Central memory CD8-positive, alpha-beta T cell (primary cell): ENCODE measurements around the gene PGM1.

Source experiments
- ATAC-seq: fragments of 150-1000 bp; cut with Tn5 transposase; replicated peaks from 2 replicates; pipeline ENCODE4 v1.10.0; 2022; ENCODE audit warnings: mild to moderate bottlenecking, moderate FRiP score, moderate number of reproducible peaks; ENCODE audit not compliant: poor library complexity, severe bottlenecking; ENCODE audit errors: extremely low read depth
- DNase-seq, 2 donors: peaks; one replicate each; pipeline ENCODE4 v3.0.0; 2021; ENCODE audit warnings: low spot score in 2 of 2
- H3K27ac Mint-ChIP-seq: one replicate; pipeline ENCODE4 v1.8.0; 2022; ENCODE audit warnings: low read depth, mild to moderate bottlenecking, moderate library complexity, mixed read lengths
- H3K27me3 Mint-ChIP-seq: one replicate; pipeline ENCODE4 v1.8.0; 2022; ENCODE audit warnings: mixed read lengths
- H3K36me3 Mint-ChIP-seq: one replicate; pipeline ENCODE4 v1.8.0; 2022; ENCODE audit warnings: mild to moderate bottlenecking, moderate library complexity, mixed read lengths; ENCODE audit not compliant: insufficient read depth
- H3K4me1 Mint-ChIP-seq: one replicate; pipeline ENCODE4 v1.8.0; 2022; ENCODE audit warnings: mixed read lengths
- H3K4me3 Mint-ChIP-seq: one replicate; pipeline ENCODE4 v1.8.0; 2022; ENCODE audit warnings: mild to moderate bottlenecking, moderate library complexity, mixed read lengths
- H3K9me3 Mint-ChIP-seq: one replicate; pipeline ENCODE4 v1.8.0; 2022; ENCODE audit warnings: mixed read lengths

PGM1 gene

DNA sequence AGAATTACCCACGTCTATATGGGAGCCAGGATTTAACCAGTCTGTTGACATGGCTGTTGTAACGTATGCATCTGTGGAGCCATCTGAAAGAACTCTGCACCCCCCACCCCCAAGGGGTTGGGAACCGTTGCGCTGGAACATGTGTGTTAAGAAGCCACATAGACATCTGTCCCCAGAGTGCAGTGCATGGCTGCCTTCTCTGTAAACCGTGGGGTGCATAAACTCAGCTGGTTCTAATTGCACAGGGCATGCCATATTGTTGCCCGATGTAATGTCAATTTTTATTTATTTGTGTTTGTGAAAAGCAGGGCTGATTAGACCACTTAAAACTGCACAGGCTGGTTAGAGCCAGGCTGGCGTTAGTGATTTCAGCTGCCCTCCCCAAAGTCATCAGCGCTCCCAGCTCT lies 110.5 kb downstream of the PGM1 start:
- Mint-ChIP-seq H3K27me3 (peaks cover 49% of the 10 kb centered on the region), H3K4me1 (no peaks in the 10 kb centered on the region), H3K36me3 (no peaks in the 10 kb centered on the region), H3K27ac (no peak overlapping the region), H3K4me3 (no peak overlapping the region), H3K9me3 (no peaks in the 10 kb centered on the region)
- ATAC-seq (no peak), DNase-seq (no peak)

DNA sequence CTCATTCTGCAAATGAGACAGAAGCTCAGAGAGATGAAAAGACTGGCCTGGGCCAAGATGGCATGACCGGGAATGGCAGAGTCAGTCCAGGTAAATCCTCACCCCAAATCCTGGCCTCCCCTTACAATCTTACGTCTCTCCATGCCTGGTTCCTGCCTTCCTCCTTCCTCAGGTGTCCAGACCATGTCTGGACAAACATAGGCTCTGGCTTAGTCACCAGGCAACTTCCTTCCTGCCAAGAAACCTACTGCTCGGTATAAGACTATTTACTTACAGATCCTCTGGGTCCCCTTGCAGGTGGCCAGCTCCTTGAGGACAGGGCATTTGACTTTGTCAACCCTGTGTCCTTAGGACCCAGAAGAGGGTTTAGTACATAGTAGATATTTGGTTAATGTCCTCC lies 111.2 kb downstream of the PGM1 start:
- H3K4me3 Mint-ChIP-seq: no peak overlapping the region
- H3K9me3 Mint-ChIP-seq: no peaks in the 10 kb centered on the region
- DNase-seq (no peak), ATAC-seq (no peak)
- H3K27me3 Mint-ChIP-seq: peaks cover 56% of the 10 kb centered on the region
- no peak overlapping the region for H3K27ac Mint-ChIP-seq
- H3K36me3 Mint-ChIP-seq: no peaks in the 10 kb centered on the region
- no peaks in the 10 kb centered on the region for H3K4me1 Mint-ChIP-seq

DNA sequence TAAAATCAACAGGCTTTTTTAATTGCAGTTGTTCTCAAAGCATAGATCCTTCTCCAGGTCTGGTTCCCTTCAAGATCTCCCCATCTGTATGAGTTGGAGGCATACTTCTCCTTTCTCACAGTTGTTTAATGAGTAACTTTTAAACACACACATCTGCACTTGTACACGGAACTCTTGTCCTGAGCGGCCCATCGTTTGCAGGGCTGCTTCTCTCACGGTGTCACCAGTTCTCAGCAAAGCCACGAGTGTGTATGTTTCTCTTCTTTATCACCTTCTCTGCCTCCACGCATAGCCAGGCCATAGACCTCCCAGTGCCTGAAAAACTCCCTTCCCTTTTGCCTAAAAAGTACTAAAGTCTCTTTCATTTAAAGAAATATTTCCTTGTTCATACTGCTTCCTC lies 111.9 kb downstream of the PGM1 start:
- Mint-ChIP-seq H3K27ac (no peak overlapping the region), H3K4me1 (no peaks in the 10 kb centered on the region), H3K27me3 (peaks cover 55% of the 10 kb centered on the region), H3K36me3 (no peaks in the 10 kb centered on the region), H3K4me3 (no peak overlapping the region), H3K9me3 (no peaks in the 10 kb centered on the region)
- DNase-seq (no peak), ATAC-seq (no peak)

DNA sequence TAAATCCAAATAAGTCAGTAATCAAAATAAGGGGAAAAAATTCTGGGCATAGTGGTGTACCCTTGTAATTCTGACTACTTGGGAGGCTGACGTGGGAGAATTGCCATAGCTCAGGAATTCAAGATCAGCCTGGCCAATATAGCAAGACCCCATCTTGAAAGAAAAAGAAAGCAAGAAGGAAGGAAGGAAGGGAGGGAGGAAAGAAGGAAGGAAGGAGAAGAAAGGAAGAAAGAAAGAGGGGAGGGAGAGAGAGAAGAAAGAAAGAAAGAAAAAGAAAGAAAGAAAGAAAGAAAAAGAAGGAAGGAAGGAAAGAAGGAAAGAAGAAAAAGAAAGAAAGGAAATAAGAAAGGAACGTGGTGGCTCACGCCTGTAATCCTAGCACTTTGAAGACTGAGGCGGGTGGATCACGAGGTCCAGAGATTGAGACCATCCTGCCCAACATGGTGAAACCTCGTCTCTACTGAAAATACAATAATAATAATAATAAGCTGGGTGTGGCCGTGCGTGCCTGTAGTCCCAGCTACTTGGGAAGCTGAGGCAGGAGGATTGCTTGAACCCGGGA lies 116.1 kb downstream of the PGM1 start:
- Mint-ChIP-seq H3K36me3 (no peaks in the 10 kb centered on the region), H3K27me3 (peaks cover 36% of the 10 kb centered on the region), H3K4me1 (no peaks in the 10 kb centered on the region), H3K9me3 (no peaks in the 10 kb centered on the region), H3K27ac (no peak overlapping the region), H3K4me3 (no peak overlapping the region)
- ATAC-seq (no peak), DNase-seq (no peak)
